Measurements from ENCODE around the gene AAK1. TPM values are rescaled to one million over a fixed set of nuclear protein-coding genes. Genes with fewer than 3 reads are reported as not detected.
A peak's percentile ranks its signal among the peaks of the same experiment; 100 is the strongest.

Gene AAK1
- total and polyA plus RNA-seq, 8 donors: 12.9 to 115 (median 66.8) TPM

DNA sequence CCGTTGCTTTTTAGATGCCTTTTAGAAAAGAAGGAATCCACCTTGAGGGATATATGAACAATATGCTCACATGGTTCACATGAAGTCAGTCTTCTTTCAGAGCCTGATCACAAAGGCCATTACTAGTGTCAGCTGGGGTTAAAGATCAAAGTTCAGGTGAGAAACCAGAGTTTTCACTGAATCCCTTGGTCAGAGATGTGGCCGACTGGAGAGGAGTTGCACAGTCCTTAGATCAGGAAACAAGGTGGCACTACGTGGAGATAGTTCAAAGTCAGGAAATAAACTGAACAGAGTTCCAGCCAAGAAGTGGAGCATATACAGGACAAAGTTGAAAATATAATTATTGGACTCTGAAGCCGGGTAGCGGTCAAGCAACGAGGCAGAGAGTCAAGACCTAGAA, 54.6 kb downstream of the AAK1 start:
- no peaks in the 10 kb centered on the region for H3K36me3 ChIP-seq
- 71 to 81% (median 81%) methylated on average over 6 of the region's 6 CpGs for WGBS, 5 donors
- no peak overlapping the region for H3K4me3 ChIP-seq
- no peaks in the 10 kb centered on the region for H3K9me3 ChIP-seq
- no peaks in the 10 kb centered on the region for H3K27me3 ChIP-seq
- TF ChIP-seq, protein P1, sequence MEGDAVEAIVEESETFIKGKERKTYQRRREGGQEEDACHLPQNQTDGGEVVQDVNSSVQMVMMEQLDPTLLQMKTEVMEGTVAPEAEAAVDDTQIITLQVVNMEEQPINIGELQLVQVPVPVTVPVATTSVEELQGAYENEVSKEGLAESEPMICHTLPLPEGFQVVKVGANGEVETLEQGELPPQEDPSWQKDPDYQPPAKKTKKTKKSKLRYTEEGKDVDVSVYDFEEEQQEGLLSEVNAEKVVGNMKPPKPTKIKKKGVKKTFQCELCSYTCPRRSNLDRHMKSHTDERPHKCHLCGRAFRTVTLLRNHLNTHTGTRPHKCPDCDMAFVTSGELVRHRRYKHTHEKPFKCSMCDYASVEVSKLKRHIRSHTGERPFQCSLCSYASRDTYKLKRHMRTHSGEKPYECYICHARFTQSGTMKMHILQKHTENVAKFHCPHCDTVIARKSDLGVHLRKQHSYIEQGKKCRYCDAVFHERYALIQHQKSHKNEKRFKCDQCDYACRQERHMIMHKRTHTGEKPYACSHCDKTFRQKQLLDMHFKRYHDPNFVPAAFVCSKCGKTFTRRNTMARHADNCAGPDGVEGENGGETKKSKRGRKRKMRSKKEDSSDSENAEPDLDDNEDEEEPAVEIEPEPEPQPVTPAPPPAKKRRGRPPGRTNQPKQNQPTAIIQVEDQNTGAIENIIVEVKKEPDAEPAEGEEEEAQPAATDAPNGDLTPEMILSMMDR (IDR thresholded peaks at IDR 0.05): no peak
- no peak for TF ChIP-seq POLR2AphosphoS5 (IDR thresholded peaks at IDR 0.05)
- peaks cover 4 to 37% (median 20%) of the 10 kb centered on the region in 4 donors for H3K4me1 ChIP-seq
- intact Hi-C loops (cut with DNase I; ENCODE audit: low total_unique reads): no loop called here
- no peak overlapping the region for H3K27ac ChIP-seq
- no peak for DNase-seq

GRCh38 chr2:69588403-69588802, 55.1 kb downstream of the AAK1 start:
- no peak overlapping the region for H3K27ac ChIP-seq
- 92 to 98% (median 95%) methylated on average over 3 of the region's 3 CpGs for WGBS, 5 donors
- TF ChIP-seq EP300 (IDR thresholded peaks at IDR 0.05): no peak
- no peak for TF ChIP-seq POLR2A (IDR thresholded peaks at IDR 0.05)
- TF ChIP-seq POLR2AphosphoS5 (IDR thresholded peaks at IDR 0.05): no peak
- TF ChIP-seq, protein P1 (IDR thresholded peaks at IDR 0.05): no peak

DNA sequence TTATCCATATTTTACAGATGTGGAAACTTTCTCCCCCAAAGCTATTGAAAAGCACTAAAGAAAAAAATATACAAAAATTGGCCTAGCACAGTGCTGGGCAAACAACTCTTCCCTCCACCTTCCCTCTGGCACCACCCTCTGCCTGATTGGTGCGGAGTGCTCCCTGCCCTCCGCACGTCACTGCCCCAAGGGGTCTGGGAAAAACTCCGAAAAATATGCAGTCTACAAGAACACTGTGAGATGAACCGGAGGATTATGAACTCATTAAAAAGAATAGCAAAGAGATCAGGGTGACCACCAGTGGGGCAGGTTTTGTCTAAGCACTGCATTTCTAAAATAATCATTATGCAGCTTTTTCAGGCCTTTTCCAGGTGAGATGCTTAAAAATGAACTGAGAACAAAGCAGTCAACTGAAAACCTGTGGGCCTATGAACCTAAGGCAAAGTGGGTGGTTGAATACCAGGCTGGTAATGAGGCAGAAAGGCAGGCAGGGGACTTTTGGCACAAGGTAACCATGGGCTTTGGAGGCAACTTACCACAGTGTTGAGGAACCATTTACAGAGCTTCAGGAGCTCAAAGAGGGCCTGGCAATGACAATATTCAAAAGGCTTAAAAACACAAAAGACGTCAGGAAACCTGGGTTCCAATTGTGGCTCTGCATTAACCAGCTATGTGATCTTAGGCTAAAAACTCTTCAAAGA, 57.5 kb downstream of the AAK1 start:
- Histone ChIP-seq H3K36me3 (no peaks in the 10 kb centered on the region), H3K27me3 (no peaks in the 10 kb centered on the region), H3K27ac (no peak overlapping the region), H3K9me3 (no peaks in the 10 kb centered on the region), H3K4me1 (peaks cover 28 to 65% (median 46%) of the 10 kb centered on the region in 4 donors), H3K4me3 (no peak overlapping the region)
- no peak for DNase-seq
- intact Hi-C loops (cut with DNase I; ENCODE audit: low total_unique reads): no loop called here
- 88 to 93% (median 90%) methylated on average over 6 of the region's 6 CpGs for WGBS, 5 donors
- TF ChIP-seq POLR2A (IDR thresholded peaks at IDR 0.05) (no peak), EP300 (IDR thresholded peaks at IDR 0.05) (no peak), POLR2AphosphoS5 (IDR thresholded peaks at IDR 0.05) (no peak)
- TF ChIP-seq, protein P1 (IDR thresholded peaks at IDR 0.05): no peak

More at GRCh38 chr2:69588403-69588802, 55.1 kb downstream of the AAK1 start:
- DNase-seq: no peak
- intact Hi-C loops (cut with DNase I; ENCODE audit: low total_unique reads): no loop called here
- Histone ChIP-seq H3K4me3 (no peak overlapping the region), H3K27me3 (no peaks in the 10 kb centered on the region), H3K36me3 (no peaks in the 10 kb centered on the region), H3K9me3 (no peaks in the 10 kb centered on the region), H3K4me1 (peaks cover 7 to 42% (median 25%) of the 10 kb centered on the region in 4 donors)

DNA sequence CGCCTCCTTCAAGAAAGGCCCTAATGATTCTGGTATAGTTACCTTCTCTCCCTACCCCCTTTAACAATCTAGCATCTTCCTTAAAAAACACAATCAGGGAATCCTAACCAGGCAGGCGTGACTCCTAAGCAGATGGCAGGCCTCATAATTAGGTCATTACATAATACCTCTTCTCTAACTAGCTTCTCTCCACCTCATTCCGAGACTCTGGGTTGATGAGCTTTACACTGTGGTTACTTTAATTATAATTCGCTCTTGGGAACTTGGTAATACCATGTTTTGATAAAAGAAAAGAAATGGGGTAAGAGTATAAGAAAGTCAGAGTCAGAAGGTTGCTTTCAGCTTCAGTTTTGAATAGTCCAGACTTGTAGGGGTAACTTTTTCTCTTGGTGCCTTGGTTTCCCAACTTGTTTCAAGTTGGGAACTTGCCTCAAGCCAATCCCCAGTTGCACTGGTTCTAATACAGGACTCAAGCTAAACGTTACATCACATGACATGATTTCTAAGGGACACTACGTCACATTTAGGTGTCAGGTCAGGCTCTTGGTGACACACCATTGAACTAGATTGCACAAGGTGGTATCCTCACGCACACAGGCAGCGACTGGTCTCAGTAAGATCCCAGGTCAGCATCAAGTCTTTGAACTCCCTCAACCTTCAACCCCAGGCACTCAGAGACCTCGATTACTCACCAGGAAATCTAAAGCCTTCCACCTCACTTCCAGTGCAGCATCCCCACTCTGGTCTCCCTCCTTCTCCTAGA, 59.2 kb downstream of the AAK1 start:
- Histone ChIP-seq H3K36me3 (no peaks in the 10 kb centered on the region), H3K27me3 (no peaks in the 10 kb centered on the region), H3K4me3 (no peak overlapping the region), H3K4me1 (peaks cover 27 to 65% (median 44%) of the 10 kb centered on the region in 4 donors), H3K27ac (peak overlapping the region in 1 of 5 donors; percentile 50), H3K9me3 (no peaks in the 10 kb centered on the region)
- DNase-seq: no peak
- 86 to 92% (median 89%) methylated on average over 9 of the region's 9 CpGs for WGBS, 5 donors
- intact Hi-C loops (cut with DNase I; ENCODE audit: low total_unique reads): no loop called here
- TF ChIP-seq POLR2A (IDR thresholded peaks at IDR 0.05) (no peak), EP300 (IDR thresholded peaks at IDR 0.05) (no peak), POLR2AphosphoS5 (IDR thresholded peaks at IDR 0.05) (no peak)
- TF ChIP-seq, protein P1 (IDR thresholded peaks at IDR 0.05): no peak

Data from stomach (tissue), 9 donors.